Measurements from ENCODE around the gene ANKRD44.

The ANKRD44 gene

DNA sequence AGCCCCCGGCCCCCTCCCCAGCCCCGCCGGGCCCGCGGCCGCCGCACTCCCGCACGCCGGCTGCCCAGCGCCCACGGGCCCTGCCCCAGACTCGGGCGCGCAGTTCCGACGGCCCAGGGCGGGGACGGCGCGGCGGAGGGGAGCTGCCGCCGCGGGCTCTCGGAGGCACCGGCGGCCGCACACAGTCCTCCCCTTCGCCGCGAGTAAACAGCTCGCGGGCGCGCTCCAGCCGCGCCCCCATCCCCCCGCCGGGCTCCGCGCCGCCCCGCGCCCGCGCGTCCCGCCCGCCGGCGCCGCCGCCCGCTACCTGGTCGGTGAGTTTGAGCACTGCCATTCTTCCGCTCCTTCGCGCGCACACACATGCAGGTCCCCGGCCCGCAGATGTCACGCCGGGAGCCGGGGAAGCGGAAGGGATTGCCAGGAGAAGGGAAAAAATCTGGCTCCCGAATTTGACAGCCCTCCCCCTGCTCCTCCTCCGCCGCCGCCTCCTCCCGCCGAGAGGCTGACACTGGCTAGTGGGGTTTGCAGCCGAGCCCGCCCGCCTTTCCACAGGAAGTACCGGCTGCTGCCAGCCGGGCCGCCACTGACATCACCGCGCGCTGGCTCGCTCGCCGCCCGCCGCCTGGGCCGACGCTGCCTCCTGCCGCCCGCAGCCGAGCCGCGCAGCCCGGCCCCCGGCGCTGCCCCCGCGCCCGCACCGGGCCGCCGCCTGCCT, at the start of gene ANKRD44:
TSS of gene ANKRD44 (minus strand) at position 510 of the 715 bp plus-strand sequence. CDS start at position 334, 176 bp downstream.
- TF ChIP-seq GATA2 (IDR thresholded peaks at IDR 0.05; ENCODE audit: low read depth, low read length) = no peak
- no peak for TF ChIP-seq GATA3 (IDR thresholded peaks at IDR 0.05; ENCODE audit: low read depth, low read length)

- TF ChIP-seq GATA2 (IDR thresholded peaks at IDR 0.05; ENCODE audit: low read depth, low read length) = no peak
- no peak for TF ChIP-seq GATA3 (IDR thresholded peaks at IDR 0.05; ENCODE audit: low read depth, low read length)
These were observed 49.3 kb upstream of the ANKRD44 start for GRCh38 chr2:197359859-197360258.

DNA sequence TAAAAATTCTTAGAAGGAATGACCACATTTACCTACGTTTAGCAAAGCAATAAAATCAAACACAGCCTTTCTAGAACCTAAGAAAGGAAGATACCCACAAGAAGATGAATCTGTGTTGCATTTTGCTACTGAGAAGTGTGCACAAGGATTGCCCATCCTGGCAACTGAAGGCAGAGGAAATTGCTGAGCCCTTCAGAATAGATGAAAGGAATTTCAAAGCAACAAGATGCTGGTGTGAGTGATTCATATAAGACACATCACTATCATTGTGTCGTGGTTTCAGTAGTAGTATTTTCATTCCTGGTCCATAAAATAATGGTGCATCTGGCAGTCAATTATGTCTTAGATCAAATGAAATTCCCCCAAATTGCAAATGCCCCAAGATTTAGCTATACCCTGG, 48.4 kb upstream of the ANKRD44 start:
- TF ChIP-seq GATA2 (IDR thresholded peaks at IDR 0.05; ENCODE audit: low read depth, low read length) (no peak), GATA3 (IDR thresholded peaks at IDR 0.05; ENCODE audit: low read depth, low read length) (no peak)

- TF ChIP-seq GATA3 (IDR thresholded peaks at IDR 0.05; ENCODE audit: low read depth, low read length) (no peak), GATA2 (IDR thresholded peaks at IDR 0.05; ENCODE audit: low read depth, low read length) (no peak)
These were observed 47.4 kb upstream of the ANKRD44 start for GRCh38 chr2:197357986-197358385.

GRCh38 chr2:197356136-197356535, 45.6 kb upstream of the ANKRD44 start:
- TF ChIP-seq GATA3 (IDR thresholded peaks at IDR 0.05; ENCODE audit: low read depth, low read length) (no peak), GATA2 (IDR thresholded peaks at IDR 0.05; ENCODE audit: low read depth, low read length) (no peak)

DNA sequence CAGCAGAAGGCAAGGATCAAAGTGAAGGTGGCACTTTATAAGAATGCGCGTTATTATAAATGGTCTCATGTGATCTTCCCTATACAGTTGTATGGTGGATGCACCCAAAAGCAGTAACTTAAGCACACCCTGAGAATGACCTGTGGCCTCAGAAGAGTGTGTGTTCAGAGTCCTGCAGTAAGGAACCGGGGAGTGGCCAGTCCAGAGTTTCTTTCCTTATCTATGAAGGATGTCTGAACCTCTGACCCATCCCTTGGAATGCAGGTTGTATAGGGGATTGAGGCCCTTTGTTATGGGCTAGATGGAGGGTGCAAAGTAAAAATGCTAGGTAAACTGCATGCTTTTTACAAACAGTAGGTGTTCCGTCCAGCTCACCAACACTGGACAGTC, 43.6 kb upstream of the ANKRD44 start:
- no peak for TF ChIP-seq GATA2 (IDR thresholded peaks at IDR 0.05; ENCODE audit: low read depth, low read length)
- no peak for TF ChIP-seq GATA3 (IDR thresholded peaks at IDR 0.05; ENCODE audit: low read depth, low read length)

GRCh38 chr2:197353393-197354168, 43.0 kb upstream of the ANKRD44 start:
- no peak for TF ChIP-seq GATA2 (IDR thresholded peaks at IDR 0.05; ENCODE audit: low read depth, low read length)
- TF ChIP-seq GATA3 (IDR thresholded peaks at IDR 0.05; ENCODE audit: low read depth, low read length) = no peak

GRCh38 chr2:197349699-197350098, 39.1 kb upstream of the ANKRD44 start:
- TF ChIP-seq GATA3 (IDR thresholded peaks at IDR 0.05; ENCODE audit: low read depth, low read length) (no peak), GATA2 (IDR thresholded peaks at IDR 0.05; ENCODE audit: low read depth, low read length) (no peak)

DNA sequence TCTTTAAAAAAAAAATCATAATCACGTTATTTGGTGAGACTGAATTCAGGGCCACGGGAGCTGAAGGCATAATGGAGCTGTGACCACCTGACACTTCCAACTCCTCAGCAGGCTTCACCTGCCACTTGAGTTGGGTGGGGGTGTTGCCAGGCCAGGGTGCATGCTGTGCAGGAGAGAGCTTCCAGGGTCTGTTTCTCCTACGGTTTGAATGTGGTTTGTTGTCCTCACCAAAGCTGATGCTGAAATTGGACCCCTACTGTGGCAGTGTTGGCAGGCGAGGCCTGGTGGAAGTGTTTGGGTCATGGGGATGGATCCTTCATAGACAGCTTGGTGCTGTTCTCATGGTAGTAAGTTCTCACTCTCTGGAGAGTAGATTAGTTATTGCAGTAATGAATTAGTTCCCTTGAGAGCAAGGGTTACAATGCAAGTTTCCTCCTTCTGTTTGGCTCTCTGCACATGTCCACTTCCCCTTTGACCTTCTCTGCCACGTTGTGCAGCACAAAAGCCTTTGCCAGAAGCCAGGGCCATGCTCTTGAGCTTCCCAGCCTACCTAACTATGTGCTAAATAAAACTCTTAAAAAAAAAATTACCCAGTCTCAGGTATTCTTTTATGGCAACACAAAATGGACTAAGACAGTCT, 38.3 kb upstream of the ANKRD44 start:
- TF ChIP-seq GATA2 (IDR thresholded peaks at IDR 0.05; ENCODE audit: low read depth, low read length) = no peak
- TF ChIP-seq GATA3 (IDR thresholded peaks at IDR 0.05; ENCODE audit: low read depth, low read length) = no peak

- TF ChIP-seq GATA3 (IDR thresholded peaks at IDR 0.05; ENCODE audit: low read depth, low read length) (no peak), GATA2 (IDR thresholded peaks at IDR 0.05; ENCODE audit: low read depth, low read length) (no peak)
These were observed 35.3 kb upstream of the ANKRD44 start for GRCh38 chr2:197345846-197346370.

GRCh38 chr2:197340591-197340990, 30.0 kb upstream of the ANKRD44 start:
- TF ChIP-seq GATA3 (IDR thresholded peaks at IDR 0.05; ENCODE audit: low read depth, low read length) (no peak), GATA2 (IDR thresholded peaks at IDR 0.05; ENCODE audit: low read depth, low read length) (no peak)

GRCh38 chr2:197339496-197340220, 29.1 kb upstream of the ANKRD44 start:
- TF ChIP-seq GATA2 (IDR thresholded peaks at IDR 0.05; ENCODE audit: low read depth, low read length) (no peak), GATA3 (IDR thresholded peaks at IDR 0.05; ENCODE audit: low read depth, low read length) (no peak)

DNA sequence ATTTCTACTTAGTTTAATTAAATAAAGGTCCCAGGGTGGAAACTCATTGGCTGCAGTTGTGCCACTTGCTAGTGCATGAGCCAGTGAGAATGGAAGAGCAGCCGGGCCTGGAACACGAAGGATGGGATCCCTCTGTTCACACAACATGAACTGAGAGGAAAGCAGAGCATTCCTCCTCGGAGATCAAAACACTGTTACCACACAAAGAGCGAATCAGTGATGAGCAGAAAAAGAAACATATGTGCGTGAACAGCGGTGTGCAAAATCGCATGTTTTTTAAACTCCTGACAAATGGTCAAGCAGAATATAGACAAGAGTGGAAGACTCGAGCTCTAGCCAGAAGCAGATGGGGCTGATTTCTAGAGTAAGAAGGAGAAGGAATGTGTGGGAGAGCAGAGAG, 28.4 kb upstream of the ANKRD44 start:
- TF ChIP-seq GATA2 (IDR thresholded peaks at IDR 0.05; ENCODE audit: low read depth, low read length) (no peak), GATA3 (IDR thresholded peaks at IDR 0.05; ENCODE audit: low read depth, low read length) (no peak)

GRCh38 chr2:197332641-197333040, 22.1 kb upstream of the ANKRD44 start:
- no peak for TF ChIP-seq GATA3 (IDR thresholded peaks at IDR 0.05; ENCODE audit: low read depth, low read length)
- TF ChIP-seq GATA2 (IDR thresholded peaks at IDR 0.05; ENCODE audit: low read depth, low read length) = no peak
